GM10266 (cell line): Measurements from ENCODE around the gene CIC.

Experiments
- DNase-seq: peaks from one replicate; pipeline ENCODE4 v3.0.0; 2012; ENCODE audit errors: extremely low spot score
- TF ChIP-seq, protein P1 (sequence below): IDR thresholded peaks from 2 replicates; pipeline ENCODE4 v1.5.1; 2012; ENCODE audit warnings: mild to moderate bottlenecking, low read depth; ENCODE audit not compliant: control insufficient read depth, insufficient read depth; ENCODE audit errors: missing control alignments

CIC gene

DNA sequence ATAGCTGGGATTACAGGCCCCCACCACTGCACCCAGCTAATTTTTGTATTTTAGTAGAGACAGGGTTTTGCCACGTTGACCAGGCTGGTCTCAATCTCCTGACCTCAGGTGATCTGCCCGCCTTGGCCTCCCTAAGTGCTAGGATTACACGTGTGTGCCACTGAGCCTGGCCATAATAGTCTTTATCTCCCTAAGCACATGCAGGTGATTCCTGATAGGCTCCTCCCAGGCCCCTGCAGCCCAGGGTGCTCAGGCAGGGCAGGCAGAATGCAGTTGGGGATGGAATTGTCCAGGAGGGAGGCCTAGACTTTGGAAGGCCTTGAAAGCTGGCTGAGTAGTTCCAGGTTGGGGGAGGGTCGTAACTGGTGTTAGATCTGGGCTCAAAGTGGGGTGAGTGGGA lies 40.4 kb upstream of the CIC start:
- TF ChIP-seq, protein P1, sequence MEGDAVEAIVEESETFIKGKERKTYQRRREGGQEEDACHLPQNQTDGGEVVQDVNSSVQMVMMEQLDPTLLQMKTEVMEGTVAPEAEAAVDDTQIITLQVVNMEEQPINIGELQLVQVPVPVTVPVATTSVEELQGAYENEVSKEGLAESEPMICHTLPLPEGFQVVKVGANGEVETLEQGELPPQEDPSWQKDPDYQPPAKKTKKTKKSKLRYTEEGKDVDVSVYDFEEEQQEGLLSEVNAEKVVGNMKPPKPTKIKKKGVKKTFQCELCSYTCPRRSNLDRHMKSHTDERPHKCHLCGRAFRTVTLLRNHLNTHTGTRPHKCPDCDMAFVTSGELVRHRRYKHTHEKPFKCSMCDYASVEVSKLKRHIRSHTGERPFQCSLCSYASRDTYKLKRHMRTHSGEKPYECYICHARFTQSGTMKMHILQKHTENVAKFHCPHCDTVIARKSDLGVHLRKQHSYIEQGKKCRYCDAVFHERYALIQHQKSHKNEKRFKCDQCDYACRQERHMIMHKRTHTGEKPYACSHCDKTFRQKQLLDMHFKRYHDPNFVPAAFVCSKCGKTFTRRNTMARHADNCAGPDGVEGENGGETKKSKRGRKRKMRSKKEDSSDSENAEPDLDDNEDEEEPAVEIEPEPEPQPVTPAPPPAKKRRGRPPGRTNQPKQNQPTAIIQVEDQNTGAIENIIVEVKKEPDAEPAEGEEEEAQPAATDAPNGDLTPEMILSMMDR = no peak
- DNase-seq = no peak

DNA sequence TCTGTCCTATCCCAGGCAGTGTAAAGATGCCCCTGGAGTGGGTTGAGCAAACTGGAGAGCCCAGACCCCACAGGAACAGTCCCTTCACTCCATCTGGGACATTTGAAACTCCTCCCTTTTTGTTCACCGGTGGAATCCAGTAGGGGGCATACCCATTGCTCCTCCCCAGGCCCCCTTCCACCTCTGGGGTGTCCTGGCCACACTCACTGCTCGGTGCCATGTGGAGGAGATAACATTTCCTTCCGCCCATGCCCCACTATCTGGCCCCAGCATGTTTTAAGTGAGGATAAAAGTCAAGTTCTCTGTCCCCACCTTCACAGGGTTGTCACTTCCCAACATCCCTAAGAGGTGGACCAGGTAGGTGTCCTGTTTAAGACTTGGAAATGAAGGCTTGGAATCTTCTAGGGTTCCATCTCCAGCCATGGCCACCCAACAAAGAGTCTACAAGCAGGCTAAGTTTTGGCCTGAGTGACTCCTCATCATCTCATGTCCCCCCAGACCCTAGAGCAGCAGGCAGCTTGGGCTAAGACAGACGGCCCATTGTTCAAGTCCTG lies 39.7 kb upstream of the CIC start:
- TF ChIP-seq, protein P1 = no peak
- no peak for DNase-seq

GRCh38 chr19:42229855-42230351 lies 39.1 kb upstream of the CIC start:
- TF ChIP-seq, protein P1 = no peak
- DNase-seq = no peak

GRCh38 chr19:42230571-42230970 lies 38.5 kb upstream of the CIC start:
- TF ChIP-seq, protein P1 = no peak

GRCh38 chr19:42232435-42232834 lies 36.6 kb upstream of the CIC start:
- TF ChIP-seq, protein P1 = no peak
- no peak for DNase-seq

More at GRCh38 chr19:42230571-42230970, 38.5 kb upstream of the CIC start:
- DNase-seq = no peak

GRCh38 chr19:42233106-42233505 lies 35.9 kb upstream of the CIC start:
- DNase-seq = no peak

DNA sequence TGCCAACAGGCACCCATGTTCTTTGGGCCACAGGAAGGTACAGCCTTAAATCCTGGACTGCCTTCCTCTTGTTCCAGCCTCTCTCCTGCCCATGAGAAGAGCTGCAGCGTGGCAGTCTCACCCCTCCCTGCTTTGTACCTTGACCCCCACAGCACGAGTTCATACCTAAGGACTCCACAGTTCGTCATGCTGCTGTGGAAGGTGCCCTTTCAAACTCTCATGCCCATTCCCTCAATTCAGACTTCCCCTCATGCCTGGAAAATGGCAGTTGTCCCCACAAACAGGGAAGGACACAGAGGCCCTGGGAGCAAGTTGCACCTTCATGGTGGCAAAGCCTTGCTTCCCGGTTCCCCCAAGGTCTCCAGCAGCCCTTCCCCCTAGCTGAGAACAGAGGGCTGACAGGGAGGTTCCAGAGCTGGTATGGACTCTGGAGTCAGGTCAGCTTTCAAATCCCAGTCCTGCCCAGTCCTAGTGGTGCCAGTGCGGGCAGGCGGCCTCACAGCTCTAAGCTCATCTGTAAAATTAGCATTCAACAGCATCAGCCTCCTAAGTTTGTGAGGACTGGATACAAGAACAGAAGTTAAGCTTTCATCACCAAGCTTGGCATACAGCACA lies 35.3 kb upstream of the CIC start:
- no peak for DNase-seq
- TF ChIP-seq, protein P1 = no peak

More at GRCh38 chr19:42233106-42233505, 35.9 kb upstream of the CIC start:
- TF ChIP-seq, protein P1 = no peak
